ENCODE results near the gene FZR1. TPM values are rescaled to one million over a fixed set of nuclear protein-coding genes. Genes with fewer than 3 reads are reported as not detected.

Gene FZR1
- polyA plus RNA-seq, 3 donors: 7.7 to 44.6 (median 9.4) TPM

DNA sequence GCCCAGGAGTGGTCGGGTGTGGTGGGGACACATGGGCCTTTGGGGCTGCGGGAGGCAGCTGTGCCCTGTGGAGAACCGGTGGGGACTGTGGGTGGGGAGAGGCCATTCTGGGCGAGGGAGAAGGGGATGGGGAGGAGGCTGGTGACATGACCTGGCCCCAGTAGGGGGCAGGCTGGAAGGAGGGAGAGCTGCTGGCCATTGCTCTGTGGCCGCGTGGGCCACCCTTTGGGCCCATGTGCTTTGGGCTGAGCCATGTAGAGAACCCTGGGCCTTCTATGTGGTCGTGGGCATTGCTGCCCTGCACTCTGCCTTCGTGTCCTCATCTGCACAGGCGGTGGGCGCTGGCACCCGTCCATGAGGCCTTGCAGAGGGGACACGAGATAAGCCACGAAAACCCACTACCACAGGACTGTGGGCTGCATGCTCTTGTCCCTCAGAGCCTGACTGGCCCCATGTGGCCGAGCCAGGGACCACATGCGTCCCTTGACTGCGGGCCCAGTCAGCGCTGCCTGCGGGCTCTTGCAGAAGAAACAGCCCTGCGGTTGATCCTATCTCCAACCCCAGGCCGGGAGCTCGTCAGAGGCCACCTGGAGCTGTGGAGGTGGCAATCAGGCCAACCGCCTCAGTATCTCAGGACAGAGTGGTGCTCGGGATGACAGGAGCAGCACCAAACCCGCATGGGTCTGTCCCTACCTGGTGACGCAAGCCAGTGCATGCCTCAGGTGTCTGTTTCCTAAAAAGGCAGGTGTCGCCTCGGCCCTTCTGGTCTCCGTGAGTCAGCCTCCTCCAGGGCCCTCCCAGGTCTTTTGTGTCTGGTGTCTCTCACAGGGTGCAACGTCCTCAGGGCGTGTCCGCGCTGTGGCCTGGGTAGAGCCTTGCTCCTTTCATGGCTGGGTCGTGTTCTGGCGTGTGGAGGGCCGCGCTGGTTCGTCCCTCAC is 14.3 kb downstream of the FZR1 start:
- H3K4me1 Mint-ChIP-seq: no peaks in the 10 kb centered on the region
- Histone ChIP-seq H3K4me2 (replicated peaks; ENCODE audit: extremely low read depth, low read length, poor library complexity, severe bottlenecking) (no peak overlapping the region), H3K27me3 (ENCODE audit: control insufficient read depth in 2 of 2, insufficient read depth in 2 of 2, low read length in 2 of 2) (no peaks in the 10 kb centered on the region), H3K79me2 (ENCODE audit: insufficient read depth, low read length) (peaks cover 85% of the 10 kb centered on the region), H3K9ac (ENCODE audit: insufficient read depth, low read length, poor library complexity, severe bottlenecking) (no peak overlapping the region), H2AFZ (ENCODE audit: insufficient read depth, low read depth, low read length, poor library complexity, severe bottlenecking) (no peak overlapping the region), H3K9me3 (replicated peaks in 1 of 2; ENCODE audit: control insufficient read depth in 1 of 2, insufficient read depth in 1 of 2, low read length in 2 of 2) (no peaks in the 10 kb centered on the region), H4K20me1 (ENCODE audit: insufficient read depth, low read length) (peaks cover 94% of the 10 kb centered on the region), H3K27ac (ENCODE audit: low read depth in 1 of 2, low read length in 2 of 2) (no peak overlapping the region), H3K4me1 (ENCODE audit: control insufficient read depth in 1 of 2, insufficient read depth in 2 of 2, low read length in 2 of 2) (no peaks in the 10 kb centered on the region), H3K36me3 (replicated peaks in 1 of 2; ENCODE audit: control insufficient read depth in 1 of 2, insufficient read depth in 2 of 2, low read length in 2 of 2) (peaks cover 51 to 77% of the 10 kb centered on the region in 2 donors), H3K4me3 (replicated peaks in 1 of 3; ENCODE audit: low read depth in 2 of 3, low read length in 3 of 3) (no peak overlapping the region)
- intact Hi-C loops (cut with micrococcal nuclease): no loop called here
- no peaks in the 10 kb centered on the region for H3K27me3 Mint-ChIP-seq (ENCODE audit: low read depth in 3 of 3)
- TF ChIP-seq, protein P1, sequence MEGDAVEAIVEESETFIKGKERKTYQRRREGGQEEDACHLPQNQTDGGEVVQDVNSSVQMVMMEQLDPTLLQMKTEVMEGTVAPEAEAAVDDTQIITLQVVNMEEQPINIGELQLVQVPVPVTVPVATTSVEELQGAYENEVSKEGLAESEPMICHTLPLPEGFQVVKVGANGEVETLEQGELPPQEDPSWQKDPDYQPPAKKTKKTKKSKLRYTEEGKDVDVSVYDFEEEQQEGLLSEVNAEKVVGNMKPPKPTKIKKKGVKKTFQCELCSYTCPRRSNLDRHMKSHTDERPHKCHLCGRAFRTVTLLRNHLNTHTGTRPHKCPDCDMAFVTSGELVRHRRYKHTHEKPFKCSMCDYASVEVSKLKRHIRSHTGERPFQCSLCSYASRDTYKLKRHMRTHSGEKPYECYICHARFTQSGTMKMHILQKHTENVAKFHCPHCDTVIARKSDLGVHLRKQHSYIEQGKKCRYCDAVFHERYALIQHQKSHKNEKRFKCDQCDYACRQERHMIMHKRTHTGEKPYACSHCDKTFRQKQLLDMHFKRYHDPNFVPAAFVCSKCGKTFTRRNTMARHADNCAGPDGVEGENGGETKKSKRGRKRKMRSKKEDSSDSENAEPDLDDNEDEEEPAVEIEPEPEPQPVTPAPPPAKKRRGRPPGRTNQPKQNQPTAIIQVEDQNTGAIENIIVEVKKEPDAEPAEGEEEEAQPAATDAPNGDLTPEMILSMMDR (IDR thresholded peaks at IDR 0.05): no peak
- DNase-seq: no peak
- no peak overlapping the region for H3K4me3 Mint-ChIP-seq
- peak overlapping the region in 2 of 7 donors; percentile 15 to 61 for H3K27ac Mint-ChIP-seq
- 92% methylated on average over 36 of the region's 37 CpGs for WGBS (ENCODE audit: insufficient coverage)
- peaks cover 31 to 69% of the 10 kb centered on the region in 2 donors for H3K36me3 Mint-ChIP-seq
- peaks cover 0 to 2% (median 0%) of the 10 kb centered on the region in 7 donors for H3K9me3 Mint-ChIP-seq

DNA sequence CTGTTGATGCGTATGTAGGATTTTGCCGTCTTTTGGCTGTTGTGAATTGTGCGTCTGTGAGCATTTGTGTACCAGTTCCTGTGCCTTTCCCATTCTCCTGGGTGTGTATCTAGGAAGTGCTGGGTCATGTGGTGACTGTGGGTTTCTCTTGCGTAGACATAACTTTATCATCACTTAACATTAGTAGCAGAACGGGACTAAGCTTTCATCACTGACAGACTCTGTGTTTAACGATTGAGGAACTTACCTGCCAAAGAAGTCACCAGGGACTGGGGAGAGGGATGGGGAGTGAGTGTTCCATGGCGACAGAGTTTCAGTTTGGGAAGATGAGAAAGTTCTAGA is 15.0 kb downstream of the FZR1 start:
- H3K27ac Mint-ChIP-seq: peak overlapping the region in 2 of 7 donors; percentile 15 to 61
- no peaks in the 10 kb centered on the region for H3K27me3 ChIP-seq (ENCODE audit: control insufficient read depth in 2 of 2, insufficient read depth in 2 of 2, low read length in 2 of 2)
- 67% methylated on average over 1 of the region's 7 CpGs for WGBS (ENCODE audit: insufficient coverage)
- H3K4me3 ChIP-seq (replicated peaks in 1 of 3; ENCODE audit: low read depth in 2 of 3, low read length in 3 of 3): no peak overlapping the region
- no peaks in the 10 kb centered on the region for H3K4me1 ChIP-seq (ENCODE audit: control insufficient read depth in 1 of 2, insufficient read depth in 2 of 2, low read length in 2 of 2)
- H4K20me1 ChIP-seq (ENCODE audit: insufficient read depth, low read length): peaks cover 92% of the 10 kb centered on the region
- H3K36me3 Mint-ChIP-seq: peaks cover 32 to 71% of the 10 kb centered on the region in 2 donors
- DNase-seq: no peak
- intact Hi-C loops (cut with micrococcal nuclease): no loop called here
- H3K9me3 ChIP-seq (replicated peaks in 1 of 2; ENCODE audit: control insufficient read depth in 1 of 2, insufficient read depth in 1 of 2, low read length in 2 of 2): no peaks in the 10 kb centered on the region
- no peak overlapping the region for H3K9ac ChIP-seq (ENCODE audit: insufficient read depth, low read length, poor library complexity, severe bottlenecking)
- H3K4me2 ChIP-seq (replicated peaks; ENCODE audit: extremely low read depth, low read length, poor library complexity, severe bottlenecking): no peak overlapping the region
- H3K27ac ChIP-seq (ENCODE audit: low read depth in 1 of 2, low read length in 2 of 2): no peak overlapping the region
- peaks cover 79% of the 10 kb centered on the region for H3K79me2 ChIP-seq (ENCODE audit: insufficient read depth, low read length)
- no peak overlapping the region for H3K4me3 Mint-ChIP-seq
- peaks cover 0 to 2% (median 0%) of the 10 kb centered on the region in 7 donors for H3K9me3 Mint-ChIP-seq
- H3K27me3 Mint-ChIP-seq (ENCODE audit: low read depth in 3 of 3): no peaks in the 10 kb centered on the region
- no peak overlapping the region for H2AFZ ChIP-seq (ENCODE audit: insufficient read depth, low read depth, low read length, poor library complexity, severe bottlenecking)
- peaks cover 56 to 78% of the 10 kb centered on the region in 2 donors for H3K36me3 ChIP-seq (replicated peaks in 1 of 2; ENCODE audit: control insufficient read depth in 1 of 2, insufficient read depth in 2 of 2, low read length in 2 of 2)
- no peaks in the 10 kb centered on the region for H3K4me1 Mint-ChIP-seq
- TF ChIP-seq, protein P1 (IDR thresholded peaks at IDR 0.05): no peak

Measured in CD14-positive monocyte (primary cell).